Renal cortical epithelial cell (primary cell): ENCODE data around the gene SLC49A4. TPM values are rescaled to one million over a fixed set of nuclear protein-coding genes. Genes with fewer than 3 reads are reported as not detected.

Experiments
- DNase-seq: peaks from one replicate; pipeline ENCODE4 v3.0.0-alpha.2; 2011; ENCODE audit warnings: low read depth
- total RNA-seq: library from RNA; depleted of rRNA; stranded (reverse); fragments of >200 nt; gene quantifications from 2 replicates; pipeline ENCODE4 v1.2.3, GENCODE V29; 2014

Gene SLC49A4
- total RNA-seq, 1 donor from 2014 or later: 26.3 TPM

GRCh38 chr3:122929188-122930062, 134.6 kb downstream of the SLC49A4 start:
- DNase-seq: no peak

GRCh38 chr3:122930063-122930997, 135.5 kb downstream of the SLC49A4 start:
- DNase-seq: no peak

Other genes starting within 250 kb of the SLC49A4 start
- 39.8 and 41.5 TPM in 2 replicates for gene PARP9, start 230.8 kb upstream of the SLC49A4 start, total RNA-seq
- 39.1 and 55.1 TPM in 2 replicates for gene DTX3L, start 230.7 kb upstream of the SLC49A4 start, total RNA-seq
- 0.20 TPM in 1 of 2 replicates, not detected in the other for gene PARP15, start 217.4 kb upstream of the SLC49A4 start, total RNA-seq
- gene PARP14, start 114.2 kb upstream of the SLC49A4 start, total RNA-seq: 110 and 123 TPM in 2 replicates
- 2.4 and 5.8 TPM in 2 replicates for gene HSPBAP1, start 1.2 kb upstream of the SLC49A4 start, total RNA-seq
- gene SEMA5B, start 232.7 kb downstream of the SLC49A4 start, total RNA-seq: 3.6 TPM in 1 of 2 replicates, not detected in the other